ENCODE results near the gene C5orf58.

GRCh38 chr5:170286386-170286925 lies 53.7 kb downstream of the C5orf58 start:
- TF ChIP-seq CTCF (IDR thresholded peaks at IDR 0.05) (no peak), POLR2A (IDR thresholded peaks at IDR 0.05) (no peak)

All from heart left ventricle (tissue), 13 donors.